SK-N-SH treated with all-trans-retinoic acid at 6 μM for 48 hours (cell line): ENCODE results near the gene GMPR2.

Source experiments
- BACH2 ChIP-seq: fragments of 250-450 bp; sonication (Bioruptor Pico); IDR thresholded peaks from 2 replicates; pipeline ENCODE4 v1.9.0; 2021; ENCODE audit warnings: mild to moderate bottlenecking, borderline replicate concordance
- CSDC2 ChIP-seq: fragments of 250-450 bp; sonication (Bioruptor Pico); IDR thresholded peaks from 2 replicates; pipeline ENCODE4 v1.5.0; 2020; ENCODE audit warnings: mild to moderate bottlenecking, moderate library complexity
- PPARA ChIP-seq: fragments of 250-450 bp; sonication (Bioruptor Pico); IDR thresholded peaks from 2 replicates; pipeline ENCODE4 v1.5.0; 2020; ENCODE audit warnings: mild to moderate bottlenecking, borderline replicate concordance
- RARB ChIP-seq: fragments of 250-450 bp; sonication (Bioruptor Pico); IDR thresholded peaks from 2 replicates; pipeline ENCODE4 v1.8.0; 2021; ENCODE audit warnings: mild to moderate bottlenecking, moderate library complexity
- TOX ChIP-seq: fragments of 250-450 bp; sonication (Bioruptor Pico); IDR thresholded peaks from 2 replicates; pipeline ENCODE4 v1.8.0; 2021; ENCODE audit warnings: mild to moderate bottlenecking, moderate library complexity, borderline replicate concordance
- ZC3H10 ChIP-seq: fragments of 250-450 bp; sonication (Bioruptor Pico); IDR thresholded peaks from 2 replicates; pipeline ENCODE4 v1.5.1; 2021; ENCODE audit warnings: mild to moderate bottlenecking, moderate library complexity
- ZFP3 ChIP-seq: fragments of 250-450 bp; sonication (Bioruptor Pico); IDR thresholded peaks from 2 replicates; pipeline ENCODE4 v1.5.0; 2020; ENCODE audit warnings: mild to moderate bottlenecking, moderate library complexity
- ZNF565 ChIP-seq: fragments of 450-650 bp; formaldehyde crosslinking; conservative IDR thresholded peaks from 2 replicates; pipeline ENCODE4 v1.5.0; 2020; ENCODE audit warnings: low read depth, mild to moderate bottlenecking, moderate library complexity
- TF ChIP-seq, protein P1 (sequence below): fragments of 250-450 bp; sonication (Bioruptor Pico); IDR thresholded peaks from 2 replicates; pipeline ENCODE4 v1.5.0; 2020; ENCODE audit warnings: mild to moderate bottlenecking, moderate library complexity
- TF ChIP-seq, protein P2 (sequence below): fragments of 250-450 bp; sonication (Bioruptor Pico); IDR thresholded peaks from 2 replicates; pipeline ENCODE4 v1.8.0; 2020; ENCODE audit warnings: mild to moderate bottlenecking, moderate library complexity, borderline replicate concordance
- TF ChIP-seq, protein P3 (sequence below): fragments of 250-450 bp; sonication (Bioruptor Pico); IDR thresholded peaks from 2 replicates; pipeline ENCODE4 v1.5.1; 2020; ENCODE audit warnings: low read depth, mild to moderate bottlenecking, moderate library complexity

DNA sequence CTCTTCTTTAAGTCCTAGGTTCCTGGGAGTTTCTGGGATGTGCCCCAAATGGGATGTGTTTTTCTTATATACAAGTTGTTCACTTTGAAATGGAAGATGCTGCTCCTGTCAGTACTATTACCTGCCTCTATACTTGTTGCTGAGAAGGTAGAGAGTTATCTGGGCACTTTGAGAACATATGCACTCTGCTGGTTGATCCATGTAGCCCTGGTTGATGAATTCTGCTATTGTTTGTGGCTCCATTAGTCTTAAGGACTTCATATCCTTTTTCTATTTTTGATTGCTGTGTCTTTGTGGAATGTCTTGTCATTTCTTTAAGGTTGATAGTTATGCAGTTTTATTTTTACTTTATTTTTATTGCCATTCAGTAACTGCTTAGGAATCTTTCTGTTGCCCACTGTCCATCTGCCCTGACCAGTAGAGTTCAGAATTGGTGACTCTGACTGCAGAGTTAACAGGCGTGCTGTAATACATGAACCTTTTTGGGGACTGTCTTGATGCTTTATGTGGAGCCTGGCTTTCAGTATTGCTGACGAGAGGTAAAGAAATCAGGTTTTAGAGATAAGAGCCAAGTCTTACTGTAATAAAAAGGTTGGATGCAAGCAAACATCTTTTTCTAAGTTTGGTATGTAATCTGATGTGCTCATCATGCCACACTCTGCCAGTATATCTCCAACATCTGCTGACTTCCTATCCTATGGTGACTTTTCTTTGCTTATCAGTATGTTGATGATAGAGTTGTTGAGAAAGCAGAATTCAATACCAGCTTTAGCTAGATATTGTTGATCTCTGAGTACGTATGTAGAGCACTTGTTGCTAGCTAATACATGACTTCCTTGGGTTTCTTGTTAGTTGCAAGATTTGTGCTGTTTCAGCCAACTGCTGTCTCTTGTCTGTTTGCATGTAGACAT, 1.6 kb downstream of the GMPR2 start:
- TF ChIP-seq, protein P1, sequence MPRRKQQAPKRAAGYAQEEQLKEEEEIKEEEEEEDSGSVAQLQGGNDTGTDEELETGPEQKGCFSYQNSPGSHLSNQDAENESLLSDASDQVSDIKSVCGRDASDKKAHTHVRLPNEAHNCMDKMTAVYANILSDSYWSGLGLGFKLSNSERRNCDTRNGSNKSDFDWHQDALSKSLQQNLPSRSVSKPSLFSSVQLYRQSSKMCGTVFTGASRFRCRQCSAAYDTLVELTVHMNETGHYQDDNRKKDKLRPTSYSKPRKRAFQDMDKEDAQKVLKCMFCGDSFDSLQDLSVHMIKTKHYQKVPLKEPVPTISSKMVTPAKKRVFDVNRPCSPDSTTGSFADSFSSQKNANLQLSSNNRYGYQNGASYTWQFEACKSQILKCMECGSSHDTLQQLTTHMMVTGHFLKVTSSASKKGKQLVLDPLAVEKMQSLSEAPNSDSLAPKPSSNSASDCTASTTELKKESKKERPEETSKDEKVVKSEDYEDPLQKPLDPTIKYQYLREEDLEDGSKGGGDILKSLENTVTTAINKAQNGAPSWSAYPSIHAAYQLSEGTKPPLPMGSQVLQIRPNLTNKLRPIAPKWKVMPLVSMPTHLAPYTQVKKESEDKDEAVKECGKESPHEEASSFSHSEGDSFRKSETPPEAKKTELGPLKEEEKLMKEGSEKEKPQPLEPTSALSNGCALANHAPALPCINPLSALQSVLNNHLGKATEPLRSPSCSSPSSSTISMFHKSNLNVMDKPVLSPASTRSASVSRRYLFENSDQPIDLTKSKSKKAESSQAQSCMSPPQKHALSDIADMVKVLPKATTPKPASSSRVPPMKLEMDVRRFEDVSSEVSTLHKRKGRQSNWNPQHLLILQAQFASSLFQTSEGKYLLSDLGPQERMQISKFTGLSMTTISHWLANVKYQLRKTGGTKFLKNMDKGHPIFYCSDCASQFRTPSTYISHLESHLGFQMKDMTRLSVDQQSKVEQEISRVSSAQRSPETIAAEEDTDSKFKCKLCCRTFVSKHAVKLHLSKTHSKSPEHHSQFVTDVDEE (CRISPR knock-in tag) = no peak
- TF ChIP-seq RARB (CRISPR knock-in tag) (no peak), BACH2 (CRISPR knock-in tag) (no peak), PPARA (no peak), CSDC2 (no peak), ZFP3 (CRISPR knock-in tag) (no peak), ZNF565 (CRISPR knock-in tag) (no peak), TOX (CRISPR knock-in tag) (no peak), ZC3H10 (CRISPR knock-in tag) (no peak)
- TF ChIP-seq, protein P2, sequence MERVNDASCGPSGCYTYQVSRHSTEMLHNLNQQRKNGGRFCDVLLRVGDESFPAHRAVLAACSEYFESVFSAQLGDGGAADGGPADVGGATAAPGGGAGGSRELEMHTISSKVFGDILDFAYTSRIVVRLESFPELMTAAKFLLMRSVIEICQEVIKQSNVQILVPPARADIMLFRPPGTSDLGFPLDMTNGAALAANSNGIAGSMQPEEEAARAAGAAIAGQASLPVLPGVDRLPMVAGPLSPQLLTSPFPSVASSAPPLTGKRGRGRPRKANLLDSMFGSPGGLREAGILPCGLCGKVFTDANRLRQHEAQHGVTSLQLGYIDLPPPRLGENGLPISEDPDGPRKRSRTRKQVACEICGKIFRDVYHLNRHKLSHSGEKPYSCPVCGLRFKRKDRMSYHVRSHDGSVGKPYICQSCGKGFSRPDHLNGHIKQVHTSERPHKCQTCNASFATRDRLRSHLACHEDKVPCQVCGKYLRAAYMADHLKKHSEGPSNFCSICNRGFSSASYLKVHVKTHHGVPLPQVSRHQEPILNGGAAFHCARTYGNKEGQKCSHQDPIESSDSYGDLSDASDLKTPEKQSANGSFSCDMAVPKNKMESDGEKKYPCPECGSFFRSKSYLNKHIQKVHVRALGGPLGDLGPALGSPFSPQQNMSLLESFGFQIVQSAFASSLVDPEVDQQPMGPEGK (CRISPR knock-in tag) = no peak
- TF ChIP-seq, protein P3, sequence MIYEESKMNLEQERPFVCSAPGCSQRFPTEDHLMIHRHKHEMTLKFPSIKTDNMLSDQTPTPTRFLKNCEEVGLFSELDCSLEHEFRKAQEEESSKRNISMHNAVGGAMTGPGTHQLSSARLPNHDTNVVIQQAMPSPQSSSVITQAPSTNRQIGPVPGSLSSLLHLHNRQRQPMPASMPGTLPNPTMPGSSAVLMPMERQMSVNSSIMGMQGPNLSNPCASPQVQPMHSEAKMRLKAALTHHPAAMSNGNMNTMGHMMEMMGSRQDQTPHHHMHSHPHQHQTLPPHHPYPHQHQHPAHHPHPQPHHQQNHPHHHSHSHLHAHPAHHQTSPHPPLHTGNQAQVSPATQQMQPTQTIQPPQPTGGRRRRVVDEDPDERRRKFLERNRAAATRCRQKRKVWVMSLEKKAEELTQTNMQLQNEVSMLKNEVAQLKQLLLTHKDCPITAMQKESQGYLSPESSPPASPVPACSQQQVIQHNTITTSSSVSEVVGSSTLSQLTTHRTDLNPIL = no peak
